HL-60 (cell line): ENCODE data around the gene WFIKKN2.

Source experiments
- DNase-seq, 2 experiments: peaks; one replicate each; pipeline ENCODE4 v3.0.0-alpha.2; 2010 to 2020; ENCODE audit warnings: low read depth in 1 of 2, low spot score in 1 of 2
- H3K27ac ChIP-seq: fragments of 250-450 bp; sonication (Bioruptor Pico); replicated peaks from 2 replicates; pipeline ENCODE4 v1.5.1; 2020; ENCODE audit warnings: mild to moderate bottlenecking, moderate library complexity
- H3K27me3 ChIP-seq: fragments of 250-450 bp; sonication (Bioruptor Pico); 2 replicates; pipeline ENCODE4 v1.5.1; 2021; ENCODE audit warnings: mild to moderate bottlenecking, moderate library complexity; ENCODE audit not compliant: insufficient read depth, poor library complexity, severe bottlenecking
- H3K4me3 ChIP-seq: replicated peaks from 2 replicates; pipeline ENCODE4 v1.5.1; 2011; ENCODE audit warnings: mild to moderate bottlenecking, control low read depth, low read length; ENCODE audit not compliant: insufficient read depth
- GABPA ChIP-seq: IDR thresholded peaks from 2 replicates; pipeline ENCODE4 v1.6.1; 2012; ENCODE audit warnings: low read depth
- POLR2AphosphoS5 ChIP-seq: IDR thresholded peaks from 2 replicates; pipeline ENCODE4 v1.6.1; 2012; ENCODE audit warnings: low read depth
- SPI1 ChIP-seq: IDR thresholded peaks from 2 replicates; pipeline ENCODE4 v1.6.1; 2012; ENCODE audit warnings: low read depth, mild to moderate bottlenecking, borderline replicate concordance
- TF ChIP-seq, protein P1 (sequence below): IDR thresholded peaks from one replicate; pipeline ENCODE4 v1.5.1; 2011; ENCODE audit warnings: low read length, control low read depth, inconsistent platforms; ENCODE audit not compliant: insufficient read depth
- TF ChIP-seq, protein P2 (sequence below): IDR thresholded peaks from 2 replicates; pipeline ENCODE4 v1.6.1; 2012; ENCODE audit warnings: low read depth; ENCODE audit not compliant: insufficient replicate concordance

Gene WFIKKN2

GRCh38 chr17:50830994-50831393 lies 4.4 kb upstream of the WFIKKN2 start:
- Histone ChIP-seq H3K27me3 (no peaks in the 10 kb centered on the region), H3K4me3 (no peak overlapping the region), H3K27ac (no peak overlapping the region)
- no peak for DNase-seq
- TF ChIP-seq GABPA = no peak
- TF ChIP-seq, protein P1, sequence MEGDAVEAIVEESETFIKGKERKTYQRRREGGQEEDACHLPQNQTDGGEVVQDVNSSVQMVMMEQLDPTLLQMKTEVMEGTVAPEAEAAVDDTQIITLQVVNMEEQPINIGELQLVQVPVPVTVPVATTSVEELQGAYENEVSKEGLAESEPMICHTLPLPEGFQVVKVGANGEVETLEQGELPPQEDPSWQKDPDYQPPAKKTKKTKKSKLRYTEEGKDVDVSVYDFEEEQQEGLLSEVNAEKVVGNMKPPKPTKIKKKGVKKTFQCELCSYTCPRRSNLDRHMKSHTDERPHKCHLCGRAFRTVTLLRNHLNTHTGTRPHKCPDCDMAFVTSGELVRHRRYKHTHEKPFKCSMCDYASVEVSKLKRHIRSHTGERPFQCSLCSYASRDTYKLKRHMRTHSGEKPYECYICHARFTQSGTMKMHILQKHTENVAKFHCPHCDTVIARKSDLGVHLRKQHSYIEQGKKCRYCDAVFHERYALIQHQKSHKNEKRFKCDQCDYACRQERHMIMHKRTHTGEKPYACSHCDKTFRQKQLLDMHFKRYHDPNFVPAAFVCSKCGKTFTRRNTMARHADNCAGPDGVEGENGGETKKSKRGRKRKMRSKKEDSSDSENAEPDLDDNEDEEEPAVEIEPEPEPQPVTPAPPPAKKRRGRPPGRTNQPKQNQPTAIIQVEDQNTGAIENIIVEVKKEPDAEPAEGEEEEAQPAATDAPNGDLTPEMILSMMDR = no peak
- TF ChIP-seq SPI1 = no peak
- TF ChIP-seq, protein P2, sequence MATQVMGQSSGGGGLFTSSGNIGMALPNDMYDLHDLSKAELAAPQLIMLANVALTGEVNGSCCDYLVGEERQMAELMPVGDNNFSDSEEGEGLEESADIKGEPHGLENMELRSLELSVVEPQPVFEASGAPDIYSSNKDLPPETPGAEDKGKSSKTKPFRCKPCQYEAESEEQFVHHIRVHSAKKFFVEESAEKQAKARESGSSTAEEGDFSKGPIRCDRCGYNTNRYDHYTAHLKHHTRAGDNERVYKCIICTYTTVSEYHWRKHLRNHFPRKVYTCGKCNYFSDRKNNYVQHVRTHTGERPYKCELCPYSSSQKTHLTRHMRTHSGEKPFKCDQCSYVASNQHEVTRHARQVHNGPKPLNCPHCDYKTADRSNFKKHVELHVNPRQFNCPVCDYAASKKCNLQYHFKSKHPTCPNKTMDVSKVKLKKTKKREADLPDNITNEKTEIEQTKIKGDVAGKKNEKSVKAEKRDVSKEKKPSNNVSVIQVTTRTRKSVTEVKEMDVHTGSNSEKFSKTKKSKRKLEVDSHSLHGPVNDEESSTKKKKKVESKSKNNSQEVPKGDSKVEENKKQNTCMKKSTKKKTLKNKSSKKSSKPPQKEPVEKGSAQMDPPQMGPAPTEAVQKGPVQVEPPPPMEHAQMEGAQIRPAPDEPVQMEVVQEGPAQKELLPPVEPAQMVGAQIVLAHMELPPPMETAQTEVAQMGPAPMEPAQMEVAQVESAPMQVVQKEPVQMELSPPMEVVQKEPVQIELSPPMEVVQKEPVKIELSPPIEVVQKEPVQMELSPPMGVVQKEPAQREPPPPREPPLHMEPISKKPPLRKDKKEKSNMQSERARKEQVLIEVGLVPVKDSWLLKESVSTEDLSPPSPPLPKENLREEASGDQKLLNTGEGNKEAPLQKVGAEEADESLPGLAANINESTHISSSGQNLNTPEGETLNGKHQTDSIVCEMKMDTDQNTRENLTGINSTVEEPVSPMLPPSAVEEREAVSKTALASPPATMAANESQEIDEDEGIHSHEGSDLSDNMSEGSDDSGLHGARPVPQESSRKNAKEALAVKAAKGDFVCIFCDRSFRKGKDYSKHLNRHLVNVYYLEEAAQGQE = no peak
- TF ChIP-seq POLR2AphosphoS5 = no peak

DNA sequence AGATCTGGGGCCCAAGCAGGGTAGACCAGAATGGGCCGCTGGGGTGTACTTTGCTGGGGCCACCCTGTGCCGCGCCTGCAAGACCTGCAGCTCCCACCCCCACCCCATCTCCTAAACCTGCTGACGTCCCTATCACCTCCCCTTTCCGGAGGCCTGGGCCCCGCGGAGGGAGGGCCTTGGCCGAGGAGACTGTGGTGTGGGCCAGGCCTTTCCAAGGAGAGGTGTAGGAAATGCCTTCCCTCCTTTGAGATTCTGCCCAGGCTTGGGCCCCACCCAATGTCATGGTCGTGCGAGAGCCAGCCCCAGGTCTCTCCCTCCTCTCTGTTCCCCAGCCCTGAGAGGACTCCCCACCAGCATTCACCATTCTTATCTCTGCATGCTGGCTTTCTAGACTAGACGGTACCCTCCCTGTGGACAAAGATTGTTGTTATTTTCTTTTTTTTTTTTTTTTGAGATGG lies 3.9 kb upstream of the WFIKKN2 start:
- no peaks in the 10 kb centered on the region for H3K27me3 ChIP-seq
- DNase-seq = no peak
- no peak overlapping the region for H3K27ac ChIP-seq
- no peak for TF ChIP-seq SPI1
- TF ChIP-seq, protein P1 = no peak
- no peak for TF ChIP-seq POLR2AphosphoS5
- TF ChIP-seq, protein P2 = no peak
- no peak for TF ChIP-seq GABPA
- no peak overlapping the region for H3K4me3 ChIP-seq

GRCh38 chr17:50832267-50832863 lies 3.0 kb upstream of the WFIKKN2 start:
- no peak overlapping the region for H3K27ac ChIP-seq
- no peak overlapping the region for H3K4me3 ChIP-seq
- DNase-seq = no peak
- no peak for TF ChIP-seq SPI1
- TF ChIP-seq GABPA = no peak
- H3K27me3 ChIP-seq = no peaks in the 10 kb centered on the region

DNA sequence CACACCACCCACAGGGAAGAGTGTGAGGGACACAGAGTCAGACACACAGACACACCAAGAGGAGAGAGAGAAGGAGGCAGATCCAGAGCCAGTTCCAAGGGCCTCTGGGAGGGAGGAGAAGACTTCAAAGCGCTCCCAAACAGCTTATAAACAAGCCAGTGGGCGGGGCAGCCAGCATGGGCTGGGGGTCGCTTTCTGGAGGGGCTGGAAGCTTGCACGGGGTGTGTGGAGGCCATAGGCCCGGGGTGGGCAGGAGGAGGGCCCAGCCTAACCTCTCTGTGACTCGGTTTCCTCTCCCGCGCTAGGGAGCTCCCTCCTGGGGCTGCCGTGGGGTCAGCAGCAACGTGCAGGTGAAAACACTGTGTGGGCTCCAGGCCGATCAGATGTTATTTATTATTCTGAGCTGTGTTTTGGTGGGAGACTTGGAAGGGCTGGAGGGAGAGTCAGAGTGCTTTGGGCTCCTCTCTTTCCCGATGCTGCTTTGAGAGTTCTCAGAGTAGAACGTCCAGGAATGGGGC lies 2.5 kb upstream of the WFIKKN2 start:
- no peak for DNase-seq
- Histone ChIP-seq H3K27me3 (no peaks in the 10 kb centered on the region), H3K27ac (no peak overlapping the region), H3K4me3 (no peak overlapping the region)
- TF ChIP-seq POLR2AphosphoS5 = no peak
- no peak for TF ChIP-seq GABPA
- TF ChIP-seq, protein P1 = no peak
- TF ChIP-seq SPI1 = no peak
- TF ChIP-seq, protein P2 = no peak
